Neutrophil (primary cell): ENCODE measurements around the gene IBA57.

Experiments used
- H3K27ac ChIP-seq: fragments of 200-600 bp; sonication (generic); 2 replicates; pipeline ENCODE4 v1.5.1; 2016; ENCODE audit warnings: mild to moderate bottlenecking, moderate library complexity
- H3K27me3 ChIP-seq: fragments of 200-600 bp; sonication (generic); 2 replicates; pipeline ENCODE4 v1.6.0; 2016; ENCODE audit warnings: mild to moderate bottlenecking
- H3K36me3 ChIP-seq: fragments of 200-600 bp; sonication (generic); 2 replicates; pipeline ENCODE4 v1.5.1; 2017
- H3K4me1 ChIP-seq, 2 experiments: fragments of 200-600 bp in 1 of 2; sonication (generic) in 1 of 2; 1 replicate in 1 of 2; 2 replicates in 1 of 2; pipeline versions ENCODE4 v1.5.1 to v1.6.1; 2013 to 2016; ENCODE audit warnings: low read depth in 1 of 2, low read length in 1 of 2, mild to moderate bottlenecking in 1 of 2, moderate library complexity in 1 of 2; ENCODE audit not compliant: control insufficient read depth in 1 of 2, insufficient read depth in 1 of 2
- H3K4me3 ChIP-seq, 2 experiments: fragments of 200-600 bp in 1 of 2; sonication (generic) in 1 of 2; 1 replicate in 1 of 2; 2 replicates in 1 of 2; pipeline ENCODE4 v1.5.1; 2013 to 2016; ENCODE audit warnings: low read depth in 1 of 2, low read length in 1 of 2, mild to moderate bottlenecking in 1 of 2, moderate library complexity in 1 of 2
- H3K9me3 ChIP-seq: fragments of 200-600 bp; sonication (generic); 2 replicates; pipeline ENCODE4 v1.5.1; 2016
- TF ChIP-seq, protein P1 (sequence below): fragments of 200-600 bp; sonication (generic); IDR thresholded peaks from 2 replicates; pipeline ENCODE4 v1.5.1; 2016; ENCODE audit warnings: antibody characterized with exemption

Gene IBA57

DNA sequence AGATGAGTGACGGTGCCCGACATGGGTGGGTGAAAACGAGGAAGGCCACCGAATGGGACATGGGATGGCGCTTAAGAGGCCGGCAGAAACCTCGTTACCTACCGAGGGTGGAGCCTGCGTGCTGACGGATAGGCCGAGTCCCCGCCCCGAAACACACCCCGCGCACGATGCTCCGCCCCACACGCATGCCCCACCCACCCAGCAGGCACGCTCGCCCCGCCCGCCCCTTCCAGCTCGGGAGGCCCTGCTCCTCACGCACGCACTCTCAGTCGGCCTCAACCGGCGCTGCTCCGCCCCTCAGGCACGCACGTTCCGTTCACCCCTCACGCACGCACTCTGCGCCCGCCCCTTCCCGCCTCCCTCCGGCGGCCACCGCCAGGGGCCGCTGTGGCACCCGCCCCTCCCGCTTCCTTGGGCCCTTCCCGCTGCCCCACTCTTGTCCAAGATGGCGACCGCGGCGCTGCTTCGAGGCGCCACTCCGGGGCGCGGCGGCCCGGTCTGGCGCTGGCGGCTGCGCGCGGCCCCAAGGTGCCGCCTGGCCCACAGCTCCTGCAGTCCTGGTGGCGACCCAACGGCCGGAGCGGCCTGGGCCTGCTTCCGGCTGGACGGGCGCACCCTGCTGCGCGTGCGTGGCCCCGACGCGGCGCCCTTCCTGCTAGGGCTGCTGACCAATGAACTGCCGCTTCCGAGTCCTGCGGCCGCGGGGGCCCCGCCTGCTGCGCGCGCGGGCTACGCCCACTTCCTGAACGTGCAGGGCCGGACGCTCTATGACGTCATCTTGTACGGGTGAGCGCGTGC is at the start of gene IBA57:
IBA57 (plus strand) TSS at position 433 of the 798 bp plus-strand sequence; CDS start at position 446, 13 bp downstream.
- H3K9me3 ChIP-seq = no peaks in the 10 kb centered on the region
- TF ChIP-seq, protein P1, sequence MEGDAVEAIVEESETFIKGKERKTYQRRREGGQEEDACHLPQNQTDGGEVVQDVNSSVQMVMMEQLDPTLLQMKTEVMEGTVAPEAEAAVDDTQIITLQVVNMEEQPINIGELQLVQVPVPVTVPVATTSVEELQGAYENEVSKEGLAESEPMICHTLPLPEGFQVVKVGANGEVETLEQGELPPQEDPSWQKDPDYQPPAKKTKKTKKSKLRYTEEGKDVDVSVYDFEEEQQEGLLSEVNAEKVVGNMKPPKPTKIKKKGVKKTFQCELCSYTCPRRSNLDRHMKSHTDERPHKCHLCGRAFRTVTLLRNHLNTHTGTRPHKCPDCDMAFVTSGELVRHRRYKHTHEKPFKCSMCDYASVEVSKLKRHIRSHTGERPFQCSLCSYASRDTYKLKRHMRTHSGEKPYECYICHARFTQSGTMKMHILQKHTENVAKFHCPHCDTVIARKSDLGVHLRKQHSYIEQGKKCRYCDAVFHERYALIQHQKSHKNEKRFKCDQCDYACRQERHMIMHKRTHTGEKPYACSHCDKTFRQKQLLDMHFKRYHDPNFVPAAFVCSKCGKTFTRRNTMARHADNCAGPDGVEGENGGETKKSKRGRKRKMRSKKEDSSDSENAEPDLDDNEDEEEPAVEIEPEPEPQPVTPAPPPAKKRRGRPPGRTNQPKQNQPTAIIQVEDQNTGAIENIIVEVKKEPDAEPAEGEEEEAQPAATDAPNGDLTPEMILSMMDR = peak; percentile 97
- peaks cover 38% of the 10 kb centered on the region for H3K27me3 ChIP-seq
- peak within 1 kb of the TSS; percentile 74 for H3K4me3 ChIP-seq
- peak within 1 kb of the TSS; percentile 100 for H3K27ac ChIP-seq
- H3K36me3 ChIP-seq = no peaks in the 10 kb centered on the region
- peaks cover 15 to 18% of the 10 kb centered on the region in 2 experiments for H3K4me1 ChIP-seq

DNA sequence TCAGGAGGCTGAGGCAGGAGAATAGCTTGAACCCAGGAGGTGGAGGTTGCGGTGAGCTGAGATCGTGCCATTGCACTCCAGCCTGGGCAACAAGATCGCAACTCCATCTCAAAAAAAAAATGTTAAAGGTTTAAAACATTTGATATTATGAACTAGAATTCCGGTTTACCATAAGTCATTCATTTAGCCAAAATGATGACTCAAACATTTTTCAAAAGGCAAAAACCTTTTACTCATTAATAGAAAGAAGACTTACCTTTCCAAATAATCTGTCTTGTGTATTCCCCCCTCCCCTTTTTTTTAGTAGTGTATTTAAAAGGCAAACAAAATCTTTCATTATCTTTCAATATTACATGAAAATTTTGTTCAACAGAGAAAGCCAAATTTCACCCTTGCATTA is 48.3 kb upstream of the IBA57 start:
- TF ChIP-seq, protein P1 = no peak
- peaks cover 2% of the 10 kb centered on the region for H3K27me3 ChIP-seq
- no peaks in the 10 kb centered on the region for H3K9me3 ChIP-seq
- H3K4me3 ChIP-seq = no peak overlapping the region
- no peaks in the 10 kb centered on the region for H3K36me3 ChIP-seq
- H3K4me1 ChIP-seq = peaks cover 0 to 5% of the 10 kb centered on the region in 2 experiments
- no peak overlapping the region for H3K27ac ChIP-seq

DNA sequence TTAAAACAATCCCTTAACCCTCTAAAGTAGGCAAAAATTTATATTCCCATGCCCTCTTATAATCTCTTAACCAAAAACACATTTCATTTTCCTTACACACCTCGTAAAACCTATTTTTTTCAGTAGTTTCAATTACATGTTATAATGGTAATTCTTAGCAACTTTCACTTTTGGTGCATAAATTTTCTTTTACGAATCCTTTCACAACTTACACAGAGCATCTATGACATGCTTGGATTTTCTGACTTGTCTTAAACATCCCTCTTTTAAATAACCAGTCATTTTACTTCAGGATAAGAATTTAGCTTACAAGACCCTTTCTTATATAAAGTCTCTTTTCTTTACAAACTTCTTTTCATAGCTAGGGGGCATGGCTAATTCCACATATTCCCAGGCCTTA is 47.6 kb upstream of the IBA57 start:
- Histone ChIP-seq H3K4me3 (no peak overlapping the region), H3K27ac (no peak overlapping the region), H3K9me3 (no peaks in the 10 kb centered on the region), H3K4me1 (peaks cover 0 to 5% of the 10 kb centered on the region in 2 experiments), H3K27me3 (peaks cover 9% of the 10 kb centered on the region), H3K36me3 (no peaks in the 10 kb centered on the region)
- TF ChIP-seq, protein P1 = no peak

DNA sequence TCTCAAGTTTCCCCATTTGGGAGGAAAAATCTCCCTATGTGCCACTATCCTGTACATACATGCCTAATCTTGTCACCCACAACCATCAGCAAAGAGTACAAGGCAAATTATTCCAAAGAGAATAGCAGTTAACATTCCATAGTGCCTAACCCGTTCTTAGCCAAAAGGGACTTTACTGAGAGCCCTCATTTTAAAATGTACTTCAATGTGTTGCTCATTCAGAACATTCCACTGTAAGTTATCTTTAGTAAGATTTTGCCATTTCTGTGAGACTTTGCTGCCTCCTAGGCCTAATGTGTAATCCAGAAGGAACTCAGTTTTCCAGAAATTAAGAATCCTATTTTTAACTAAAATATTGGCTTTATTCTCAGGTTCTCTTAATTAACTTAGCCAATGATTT is 45.3 kb upstream of the IBA57 start:
- Histone ChIP-seq H3K4me3 (no peak overlapping the region), H3K27ac (no peak overlapping the region), H3K36me3 (no peaks in the 10 kb centered on the region), H3K9me3 (no peaks in the 10 kb centered on the region), H3K4me1 (peaks cover 0 to 5% of the 10 kb centered on the region in 2 experiments), H3K27me3 (peaks cover 21% of the 10 kb centered on the region)
- TF ChIP-seq, protein P1 = no peak

DNA sequence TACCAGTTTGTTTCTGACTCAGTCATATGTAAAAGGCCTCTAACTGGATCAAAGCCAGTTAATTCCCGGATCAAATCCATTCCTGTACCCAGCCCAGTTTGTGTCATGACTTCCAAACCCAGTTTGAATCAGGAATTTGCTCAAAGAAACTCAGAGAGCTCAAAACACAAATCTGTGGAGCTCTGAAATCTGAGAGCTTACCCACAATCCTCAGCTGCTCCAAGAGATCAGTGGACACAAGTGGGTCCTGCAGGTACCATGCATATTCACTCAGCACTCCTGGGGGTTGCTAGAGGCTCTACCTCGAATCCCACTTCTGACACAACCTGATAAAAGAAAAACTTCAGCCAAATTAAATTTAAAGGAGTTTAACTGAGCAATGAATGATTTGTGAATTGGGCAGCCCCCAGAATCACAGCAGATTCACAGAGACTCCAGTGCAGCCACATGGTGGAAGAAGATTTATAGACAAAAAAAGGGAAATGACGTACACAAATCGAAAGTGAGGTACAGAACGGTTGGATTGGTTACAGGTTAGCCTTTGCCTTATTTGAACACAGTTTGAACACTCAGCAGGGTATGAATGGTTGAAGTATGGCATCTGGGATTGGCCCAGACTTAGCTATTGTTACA is 44.6 kb upstream of the IBA57 start:
- H3K36me3 ChIP-seq = no peaks in the 10 kb centered on the region
- H3K4me3 ChIP-seq = no peak overlapping the region
- H3K27me3 ChIP-seq = peaks cover 21% of the 10 kb centered on the region
- no peak overlapping the region for H3K27ac ChIP-seq
- no peaks in the 10 kb centered on the region for H3K9me3 ChIP-seq
- TF ChIP-seq, protein P1 = no peak
- H3K4me1 ChIP-seq = peaks cover 0 to 5% of the 10 kb centered on the region in 2 experiments
